ENCODE results near the gene UBAC2. TPM values are rescaled to one million over a fixed set of nuclear protein-coding genes. Genes with fewer than 3 reads are reported as not detected.
"Not testable (repeated sequence)": the region's sequence is repeated elsewhere in the genome, so short reads cannot be mapped to it uniquely, and the experiment has no call there.

The UBAC2 gene
- total and polyA plus RNA-seq, 4 donors: 49.9 to 77.1 (median 53.7) TPM

- no peak for ATAC-seq (ENCODE audit: insufficient read depth, low FRiP score)
- WGBS, 2 donors: 25 to 61% methylated on average over 1 of the region's 1 CpG
Observed at GRCh38 chr13:99231721-99232120, 31.1 kb downstream of the UBAC2 start.

DNA sequence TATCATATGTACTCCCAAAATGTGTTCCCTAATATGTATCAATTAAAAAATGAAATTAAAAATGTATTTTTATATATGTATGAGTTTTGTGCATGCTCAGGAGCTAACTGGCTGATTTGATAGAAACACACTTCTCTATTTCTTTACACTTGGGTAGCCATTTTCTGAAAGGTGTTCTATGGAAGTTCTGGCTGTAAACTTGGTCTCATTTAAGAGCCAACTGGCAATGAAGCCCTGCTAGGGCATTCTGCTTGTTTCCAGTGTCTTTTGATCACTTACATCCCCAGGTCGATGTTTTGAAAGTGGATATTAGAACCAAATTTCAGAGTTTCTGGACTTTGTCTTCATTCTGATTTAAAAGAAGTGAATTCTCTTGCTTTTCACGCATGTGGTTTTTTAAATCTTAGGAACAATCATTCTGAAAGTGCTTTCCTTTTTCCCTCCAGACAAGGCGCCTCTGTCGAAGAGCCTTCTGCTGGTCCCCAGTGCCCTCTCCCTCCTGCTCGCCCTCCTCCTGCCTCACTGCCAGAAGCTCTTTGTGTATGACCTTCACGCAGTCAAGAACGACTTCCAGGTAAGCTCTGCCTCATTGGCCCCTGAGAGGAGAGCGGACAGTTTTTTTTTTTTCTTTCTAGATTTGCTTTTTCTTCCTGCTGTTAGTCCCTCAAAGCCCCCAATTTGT is 37.5 kb downstream of the UBAC2 start:
- Histone ChIP-seq H3K27me3 (ENCODE audit: control insufficient read depth in 3 of 3, insufficient read depth in 3 of 3, low read length in 2 of 3) (no peaks in the 10 kb centered on the region), H3K9ac (ENCODE audit: insufficient read depth in 1 of 2, low read length in 2 of 2) (no peak overlapping the region), H3K4me3 (no peak overlapping the region), H3K4me1 (ENCODE audit: control insufficient read depth in 5 of 5, insufficient read depth in 5 of 5, low read length in 5 of 5) (peaks cover 0 to 6% (median 0%) of the 10 kb centered on the region in 5 donors), H3K36me3 (ENCODE audit: control insufficient read depth in 4 of 4, insufficient read depth in 4 of 4, low read length in 4 of 4) (peaks cover 2 to 9% (median 5%) of the 10 kb centered on the region in 4 donors), H3K27ac (ENCODE audit: low read depth in 1 of 2, low read length in 1 of 2) (peak overlapping the region in 1 of 2 donors; percentile 15), H3K9me3 (ENCODE audit: control insufficient read depth in 4 of 4, insufficient read depth in 3 of 4, low read length in 3 of 4) (no peaks in the 10 kb centered on the region)
- ATAC-seq (ENCODE audit: insufficient read depth, low FRiP score) (no peak), DNase-seq (no peak)
- TF ChIP-seq, protein P1, sequence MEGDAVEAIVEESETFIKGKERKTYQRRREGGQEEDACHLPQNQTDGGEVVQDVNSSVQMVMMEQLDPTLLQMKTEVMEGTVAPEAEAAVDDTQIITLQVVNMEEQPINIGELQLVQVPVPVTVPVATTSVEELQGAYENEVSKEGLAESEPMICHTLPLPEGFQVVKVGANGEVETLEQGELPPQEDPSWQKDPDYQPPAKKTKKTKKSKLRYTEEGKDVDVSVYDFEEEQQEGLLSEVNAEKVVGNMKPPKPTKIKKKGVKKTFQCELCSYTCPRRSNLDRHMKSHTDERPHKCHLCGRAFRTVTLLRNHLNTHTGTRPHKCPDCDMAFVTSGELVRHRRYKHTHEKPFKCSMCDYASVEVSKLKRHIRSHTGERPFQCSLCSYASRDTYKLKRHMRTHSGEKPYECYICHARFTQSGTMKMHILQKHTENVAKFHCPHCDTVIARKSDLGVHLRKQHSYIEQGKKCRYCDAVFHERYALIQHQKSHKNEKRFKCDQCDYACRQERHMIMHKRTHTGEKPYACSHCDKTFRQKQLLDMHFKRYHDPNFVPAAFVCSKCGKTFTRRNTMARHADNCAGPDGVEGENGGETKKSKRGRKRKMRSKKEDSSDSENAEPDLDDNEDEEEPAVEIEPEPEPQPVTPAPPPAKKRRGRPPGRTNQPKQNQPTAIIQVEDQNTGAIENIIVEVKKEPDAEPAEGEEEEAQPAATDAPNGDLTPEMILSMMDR (IDR thresholded peaks at IDR 0.05; ENCODE audit: control extremely low read depth, extremely low read depth): no peak
- 69 to 70% methylated on average over 8 of the region's 8 CpGs for WGBS, 2 donors

More at GRCh38 chr13:99231721-99232120, 31.1 kb downstream of the UBAC2 start:
- Histone ChIP-seq H3K27me3 (ENCODE audit: control insufficient read depth in 3 of 3, insufficient read depth in 3 of 3, low read length in 2 of 3) (no peaks in the 10 kb centered on the region), H3K27ac (ENCODE audit: low read depth in 1 of 2, low read length in 1 of 2) (no peak overlapping the region), H3K4me3 (no peak overlapping the region), H3K9me3 (ENCODE audit: control insufficient read depth in 4 of 4, insufficient read depth in 3 of 4, low read length in 3 of 4) (no peaks in the 10 kb centered on the region), H3K9ac (ENCODE audit: insufficient read depth in 1 of 2, low read length in 2 of 2) (no peak overlapping the region), H3K4me1 (ENCODE audit: control insufficient read depth in 5 of 5, insufficient read depth in 5 of 5, low read length in 5 of 5) (peaks cover 0 to 23% (median 0%) of the 10 kb centered on the region in 5 donors), H3K36me3 (ENCODE audit: control insufficient read depth in 4 of 4, insufficient read depth in 4 of 4, low read length in 4 of 4) (peaks cover 0 to 5% (median 1%) of the 10 kb centered on the region in 4 donors)
- TF ChIP-seq, protein P1 (IDR thresholded peaks at IDR 0.05; ENCODE audit: control extremely low read depth, extremely low read depth): no peak
- DNase-seq: no peak

GRCh38 chr13:99246100-99246499 is 45.4 kb downstream of the UBAC2 start:
- Histone ChIP-seq H3K36me3 (ENCODE audit: control insufficient read depth in 4 of 4, insufficient read depth in 4 of 4, low read length in 4 of 4) (peaks cover 0 to 10% (median 4%) of the 10 kb centered on the region in 4 donors), H3K4me1 (ENCODE audit: control insufficient read depth in 5 of 5, insufficient read depth in 5 of 5, low read length in 5 of 5) (no peaks in the 10 kb centered on the region), H3K4me3 (no peak overlapping the region), H3K9ac (ENCODE audit: insufficient read depth in 1 of 2, low read length in 2 of 2) (no peak overlapping the region), H3K27me3 (ENCODE audit: control insufficient read depth in 3 of 3, insufficient read depth in 3 of 3, low read length in 2 of 3) (no peaks in the 10 kb centered on the region), H3K9me3 (ENCODE audit: control insufficient read depth in 4 of 4, insufficient read depth in 3 of 4, low read length in 3 of 4) (no peaks in the 10 kb centered on the region), H3K27ac (ENCODE audit: low read depth in 1 of 2, low read length in 1 of 2) (no peak overlapping the region)
- no peak for DNase-seq
- no peak for ATAC-seq (ENCODE audit: insufficient read depth, low FRiP score)
- WGBS, 2 donors: 98 to 99% methylated on average over 1 of the region's 1 CpG
- TF ChIP-seq, protein P1 (IDR thresholded peaks at IDR 0.05; ENCODE audit: control extremely low read depth, extremely low read depth): no peak

DNA sequence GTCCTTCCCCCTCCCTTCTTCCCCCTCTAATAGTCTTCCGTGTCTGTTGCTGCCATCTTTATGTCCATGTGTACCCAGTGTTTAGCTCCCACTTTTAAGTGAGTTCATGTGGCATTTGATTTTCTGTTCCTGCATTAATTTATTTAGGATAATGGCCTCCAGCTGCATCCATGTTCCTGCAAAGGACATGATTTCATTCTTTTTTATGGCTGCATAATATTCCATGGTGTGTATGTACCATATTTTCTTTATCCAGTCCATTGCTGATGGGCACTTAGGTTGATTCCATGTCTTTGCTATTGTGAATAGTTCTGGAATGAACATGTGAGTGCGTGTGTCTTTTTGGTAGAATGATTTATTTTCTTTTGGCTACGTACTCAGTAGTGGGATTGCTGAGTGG is 48.5 kb downstream of the UBAC2 start:
- not testable (repeated sequence) for H3K9me3 ChIP-seq (ENCODE audit: control insufficient read depth in 4 of 4, insufficient read depth in 3 of 4, low read length in 3 of 4); H3K27ac ChIP-seq (ENCODE audit: low read depth in 1 of 2, low read length in 1 of 2); H3K27me3 ChIP-seq (ENCODE audit: control insufficient read depth in 3 of 3, insufficient read depth in 3 of 3, low read length in 2 of 3); ATAC-seq (ENCODE audit: insufficient read depth, low FRiP score); H3K4me1 ChIP-seq (ENCODE audit: control insufficient read depth in 5 of 5, insufficient read depth in 5 of 5, low read length in 5 of 5); H3K4me3 ChIP-seq; DNase-seq; H3K9ac ChIP-seq (ENCODE audit: insufficient read depth in 1 of 2, low read length in 2 of 2)
- peaks cover 0 to 10% (median 4%) of the 10 kb centered on the region in 4 donors for H3K36me3 ChIP-seq (ENCODE audit: control insufficient read depth in 4 of 4, insufficient read depth in 4 of 4, low read length in 4 of 4)
- 99 to 100% methylated on average over 3 of the region's 3 CpGs for WGBS, 2 donors

DNA sequence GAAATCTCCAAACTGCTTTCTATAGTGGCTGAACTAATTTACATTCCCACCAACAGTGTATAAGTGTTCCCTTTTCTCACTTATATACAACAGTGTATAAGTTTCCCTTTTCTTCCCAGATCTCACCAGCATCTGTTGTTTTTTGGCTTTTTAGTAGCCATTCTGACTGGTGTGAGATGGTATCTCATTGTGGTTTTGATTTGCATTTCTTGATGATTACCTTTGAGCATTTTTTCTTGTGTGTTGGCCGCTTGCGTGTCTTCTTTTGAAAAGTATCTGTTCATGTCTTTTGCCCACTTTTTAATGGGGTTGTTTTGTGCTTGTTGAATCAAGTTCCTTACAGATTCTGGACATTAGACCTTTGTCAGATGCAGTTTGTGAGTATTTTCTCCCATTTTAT is 49.0 kb downstream of the UBAC2 start:
- not testable (repeated sequence) for ATAC-seq (ENCODE audit: insufficient read depth, low FRiP score); H3K27me3 ChIP-seq (ENCODE audit: control insufficient read depth in 3 of 3, insufficient read depth in 3 of 3, low read length in 2 of 3); H3K4me1 ChIP-seq (ENCODE audit: control insufficient read depth in 5 of 5, insufficient read depth in 5 of 5, low read length in 5 of 5); H3K27ac ChIP-seq (ENCODE audit: low read depth in 1 of 2, low read length in 1 of 2); H3K4me3 ChIP-seq; H3K9ac ChIP-seq (ENCODE audit: insufficient read depth in 1 of 2, low read length in 2 of 2); DNase-seq; H3K9me3 ChIP-seq (ENCODE audit: control insufficient read depth in 4 of 4, insufficient read depth in 3 of 4, low read length in 3 of 4)
- H3K36me3 ChIP-seq (ENCODE audit: control insufficient read depth in 4 of 4, insufficient read depth in 4 of 4, low read length in 4 of 4): peaks cover 0 to 10% (median 4%) of the 10 kb centered on the region in 4 donors
- 97 to 100% methylated on average over 2 of the region's 2 CpGs for WGBS, 2 donors
